HFFc6 (cell line): ENCODE results near the gene WWP2. TPM values are rescaled to one million over a fixed set of nuclear protein-coding genes. Genes with fewer than 3 reads are reported as not detected.
"Not testable (repeated sequence)": the region's sequence is repeated elsewhere in the genome, so short reads cannot be mapped to it uniquely, and the experiment has no call there.

ENCODE experiments used
- DNase-seq: peaks from one replicate; pipeline ENCODE4 v3.0.0-alpha.2; 2018
- H3K27ac Mint-ChIP-seq: 2 replicates; pipeline ENCODE4 v1.8.0; 2020; ENCODE audit warnings: mild to moderate bottlenecking, mixed read lengths
- H3K27me3 Mint-ChIP-seq: 2 replicates; pipeline ENCODE4 v1.8.0; 2021; ENCODE audit warnings: mild to moderate bottlenecking, moderate library complexity, mixed read lengths; ENCODE audit not compliant: insufficient read depth
- H3K36me3 Mint-ChIP-seq: 2 replicates; pipeline ENCODE4 v1.8.0; 2021; ENCODE audit warnings: low read depth, mixed read lengths
- H3K4me1 Mint-ChIP-seq: 2 replicates; pipeline ENCODE4 v1.8.0; 2020; ENCODE audit warnings: low read depth, mixed read lengths
- H3K4me3 Mint-ChIP-seq: 2 replicates; pipeline ENCODE4 v1.8.0; 2020; ENCODE audit warnings: mild to moderate bottlenecking, moderate library complexity, mixed read lengths
- H3K9me3 Mint-ChIP-seq: 2 replicates; pipeline ENCODE4 v1.8.0; 2020; ENCODE audit warnings: mild to moderate bottlenecking, mixed read lengths
- CTCF ChIP-seq: fragments of 200-600 bp; sonication (generic); IDR thresholded peaks from 2 replicates; pipeline ENCODE4 v1.5.0; 2021; ENCODE audit warnings: antibody characterized with exemption, mild to moderate bottlenecking
- total RNA-seq, 6 experiments: library from RNA; stranded (reverse); fragmentation: NEBNext Ultra II Directional; extraction: Animal tissue kit (Norgen Biotek cat#: 25700); gene quantifications; 2 replicates in 1 of 6; 3 replicates in 5 of 6; pipeline ENCODE4 v1.2.3, GENCODE V29; 2021

WWP2 gene
- total RNA-seq, 6 experiments from 2014 or later, result 24.6 to 33.9 (median 30.5) TPM

- Mint-ChIP-seq H3K4me1 (no peaks in the 10 kb centered on the region), H3K27me3 (no peaks in the 10 kb centered on the region), H3K27ac (no peak overlapping the region), H3K36me3 (peaks cover 6% of the 10 kb centered on the region; the same call in 1 of the 2 replicates), H3K4me3 (no peak overlapping the region), H3K9me3 (no peaks in the 10 kb centered on the region)
- no peak for DNase-seq
- TF ChIP-seq CTCF, result no peak
These were observed 180.0 kb downstream of the WWP2 start for GRCh38 chr16:69942099-69942491.

GRCh38 chr16:69942627-69943170 is 180.6 kb downstream of the WWP2 start:
- H3K4me1 Mint-ChIP-seq, result no peaks in the 10 kb centered on the region

GRCh38 chr16:69943241-69944036 is 181.3 kb downstream of the WWP2 start:
- not testable (repeated sequence) for DNase-seq, H3K36me3 Mint-ChIP-seq, H3K27me3 Mint-ChIP-seq, H3K9me3 Mint-ChIP-seq, H3K4me3 Mint-ChIP-seq, H3K27ac Mint-ChIP-seq, H3K4me1 Mint-ChIP-seq

More at GRCh38 chr16:69942627-69943170, 180.6 kb downstream of the WWP2 start:
- no peaks in the 10 kb centered on the region for H3K9me3 Mint-ChIP-seq
- no peak for DNase-seq
- H3K27me3 Mint-ChIP-seq, result no peaks in the 10 kb centered on the region
- H3K27ac Mint-ChIP-seq, result no peak overlapping the region
- H3K36me3 Mint-ChIP-seq, result peaks cover under 1% of the 10 kb centered on the region; the same call in 1 of the 2 replicates
- no peak for TF ChIP-seq CTCF
- no peak overlapping the region for H3K4me3 Mint-ChIP-seq

GRCh38 chr16:69950411-69950810 is 188.3 kb downstream of the WWP2 start:
- not testable (repeated sequence) for H3K27ac Mint-ChIP-seq, H3K36me3 Mint-ChIP-seq, H3K27me3 Mint-ChIP-seq, DNase-seq, H3K9me3 Mint-ChIP-seq, H3K4me3 Mint-ChIP-seq, H3K4me1 Mint-ChIP-seq

GRCh38 chr16:69951017-69951671 is 189.0 kb downstream of the WWP2 start, which contains the start of gene CLEC18A:
CLEC18A (plus strand) TSS chr16:69951334; CDS start chr16:69951367, 33 bp downstream.
- H3K4me1 Mint-ChIP-seq, H3K27me3 Mint-ChIP-seq, H3K9me3 Mint-ChIP-seq, DNase-seq, H3K27ac Mint-ChIP-seq, H3K36me3 Mint-ChIP-seq, H3K4me3 Mint-ChIP-seq: not testable (repeated sequence)

- H3K27ac Mint-ChIP-seq, H3K4me3 Mint-ChIP-seq, H3K4me1 Mint-ChIP-seq, H3K27me3 Mint-ChIP-seq, DNase-seq, H3K9me3 Mint-ChIP-seq, H3K36me3 Mint-ChIP-seq: not testable (repeated sequence)
These were observed 189.5 kb downstream of the WWP2 start for GRCh38 chr16:69951672-69952031.

GRCh38 chr16:69952116-69952515 is 190.0 kb downstream of the WWP2 start:
- H3K4me1 Mint-ChIP-seq, DNase-seq, H3K9me3 Mint-ChIP-seq, H3K36me3 Mint-ChIP-seq, H3K27ac Mint-ChIP-seq, H3K4me3 Mint-ChIP-seq, H3K27me3 Mint-ChIP-seq: not testable (repeated sequence)

GRCh38 chr16:69952572-69953355 is 190.6 kb downstream of the WWP2 start:
- H3K27me3 Mint-ChIP-seq, H3K9me3 Mint-ChIP-seq, DNase-seq, H3K4me1 Mint-ChIP-seq, H3K36me3 Mint-ChIP-seq, H3K4me3 Mint-ChIP-seq, H3K27ac Mint-ChIP-seq: not testable (repeated sequence)

- H3K27me3 Mint-ChIP-seq, H3K9me3 Mint-ChIP-seq, H3K27ac Mint-ChIP-seq, H3K4me1 Mint-ChIP-seq, DNase-seq, H3K36me3 Mint-ChIP-seq, H3K4me3 Mint-ChIP-seq: not testable (repeated sequence)
These were observed 192.1 kb downstream of the WWP2 start for GRCh38 chr16:69954241-69954640.

- DNase-seq, H3K27me3 Mint-ChIP-seq, H3K4me1 Mint-ChIP-seq, H3K9me3 Mint-ChIP-seq, H3K36me3 Mint-ChIP-seq, H3K27ac Mint-ChIP-seq, H3K4me3 Mint-ChIP-seq: not testable (repeated sequence)
These were observed 201.2 kb downstream of the WWP2 start for GRCh38 chr16:69963312-69963711.

- not testable (repeated sequence) for H3K4me1 Mint-ChIP-seq, H3K36me3 Mint-ChIP-seq, H3K27me3 Mint-ChIP-seq, DNase-seq, H3K9me3 Mint-ChIP-seq, H3K27ac Mint-ChIP-seq
- peak overlapping the region; percentile 22; the same call in 1 of the 2 replicates for H3K4me3 Mint-ChIP-seq
These were observed 203.0 kb downstream of the WWP2 start for GRCh38 chr16:69964960-69965660.
